Renal cortex interstitium (tissue), 11 donors: ENCODE measurements around the gene HRC. TPM values are rescaled to one million over a fixed set of nuclear protein-coding genes. Genes with fewer than 3 reads are reported as not detected.
"Not testable (repeated sequence)": the region's sequence is repeated elsewhere in the genome, so short reads cannot be mapped to it uniquely, and the experiment has no call there.

ENCODE experiments used
- DNase-seq, 11 donors: peaks; one replicate each; pipeline ENCODE4 v3.0.0-alpha.2; 2013; ENCODE audit warnings: low read depth in 9 of 11, low spot score in 4 of 11; ENCODE audit errors: extremely low read depth in 1 of 11
- polyA plus RNA-seq, 3 donors: library from polyadenylated mRNA; unstranded; fragments of 120-200 nt; gene quantifications; one replicate each; pipeline ENCODE4 v1.2.1, GENCODE V29; 2013; ENCODE audit not compliant: insufficient read length in 3 of 3

The HRC gene
- polyA plus RNA-seq, 3 donors = 29.2 to 38.1 (median 36.2) TPM

DNA sequence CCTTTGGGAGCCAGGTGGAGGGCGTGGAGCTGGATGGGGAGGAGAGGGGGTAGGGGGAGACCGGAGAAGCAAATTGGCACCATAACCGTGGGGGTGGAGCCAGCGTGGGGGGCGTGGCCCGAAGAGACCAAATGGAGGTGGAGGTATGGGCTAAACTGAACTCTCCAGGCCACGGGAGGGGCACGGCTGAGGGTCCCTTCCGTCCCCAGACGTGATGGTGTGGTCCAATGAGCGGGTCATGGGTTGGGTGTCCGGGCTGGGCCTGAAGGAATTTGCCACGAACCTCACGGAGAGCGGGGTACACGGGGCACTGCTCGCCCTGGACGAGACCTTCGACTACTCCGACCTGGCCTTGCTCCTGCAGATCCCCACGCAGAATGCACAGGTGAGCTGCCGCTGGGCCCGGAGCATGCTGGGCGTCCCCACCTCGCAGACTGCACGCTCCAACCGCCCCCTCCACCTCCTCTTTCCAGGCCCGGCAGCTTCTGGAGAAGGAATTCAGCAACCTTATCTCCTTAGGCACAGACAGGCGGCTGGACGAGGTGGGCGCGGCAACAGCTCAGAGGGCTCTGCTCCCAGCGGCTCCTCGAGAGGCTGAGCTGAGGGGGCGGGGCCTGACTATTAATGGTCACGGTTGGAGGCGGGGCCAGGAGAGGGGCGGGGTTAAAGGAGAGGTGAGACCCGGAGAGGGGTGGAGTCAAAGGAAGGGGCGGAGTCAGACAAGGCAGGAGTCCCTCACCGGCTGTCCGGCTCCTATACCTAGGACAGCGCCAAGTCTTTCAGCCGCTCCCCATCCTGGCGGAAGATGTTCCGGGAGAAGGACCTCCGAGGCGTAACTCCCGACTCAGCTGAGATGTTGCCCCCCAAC, 6.2 kb downstream of the HRC start:
- peak in 10 of 11 donors; percentile 92 to 98 (median 96) for DNase-seq

DNA sequence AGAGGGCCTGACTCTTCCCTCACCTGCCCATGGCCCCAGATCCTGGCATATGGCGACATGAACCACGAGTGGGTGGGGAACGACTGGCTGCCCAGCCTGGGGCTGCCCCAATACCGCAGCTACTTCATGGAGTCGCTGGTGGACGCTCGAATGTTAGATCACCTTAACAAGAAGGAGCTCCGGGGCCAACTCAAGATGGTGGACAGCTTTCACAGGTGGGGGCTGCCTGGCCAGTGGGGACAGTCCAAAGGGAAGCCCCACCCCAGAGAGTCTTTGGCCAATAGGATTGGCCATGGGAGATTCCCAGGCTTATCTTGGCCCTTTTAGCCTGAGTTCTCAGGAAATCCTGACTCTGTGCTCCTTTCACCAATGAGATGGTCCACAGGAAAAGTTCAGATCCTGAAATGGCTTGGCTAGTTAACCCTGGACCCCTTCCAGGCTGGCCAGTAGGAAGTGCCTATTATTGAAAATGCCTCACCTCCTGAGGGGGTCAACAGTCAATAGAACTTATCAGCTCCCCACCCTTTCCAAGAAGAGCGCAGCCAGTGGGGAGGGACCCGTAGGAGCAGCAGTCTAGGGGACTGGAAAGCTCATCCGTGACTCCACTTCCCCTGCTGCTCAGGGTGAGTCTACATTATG, 7.0 kb downstream of the HRC start:
- no peak for DNase-seq

DNA sequence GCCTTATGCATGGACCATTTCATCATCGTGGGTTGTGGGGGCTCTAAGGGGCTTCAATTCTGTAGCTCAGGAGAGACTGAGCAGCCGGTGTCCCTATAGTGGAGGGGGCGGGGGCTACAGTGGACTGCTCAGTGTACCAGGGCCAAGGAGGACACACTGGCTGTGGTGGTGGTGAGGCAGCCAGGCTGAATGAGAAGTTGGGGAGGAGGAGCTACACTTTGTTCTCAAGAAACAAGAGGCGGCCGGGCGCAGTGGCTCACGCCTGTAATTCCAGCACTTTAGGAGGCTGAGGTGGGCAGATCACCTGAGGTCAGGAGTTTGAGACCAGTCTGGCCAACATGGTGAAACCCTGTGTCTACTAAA, 8.8 kb downstream of the HRC start:
- DNase-seq = not testable (repeated sequence)

DNA sequence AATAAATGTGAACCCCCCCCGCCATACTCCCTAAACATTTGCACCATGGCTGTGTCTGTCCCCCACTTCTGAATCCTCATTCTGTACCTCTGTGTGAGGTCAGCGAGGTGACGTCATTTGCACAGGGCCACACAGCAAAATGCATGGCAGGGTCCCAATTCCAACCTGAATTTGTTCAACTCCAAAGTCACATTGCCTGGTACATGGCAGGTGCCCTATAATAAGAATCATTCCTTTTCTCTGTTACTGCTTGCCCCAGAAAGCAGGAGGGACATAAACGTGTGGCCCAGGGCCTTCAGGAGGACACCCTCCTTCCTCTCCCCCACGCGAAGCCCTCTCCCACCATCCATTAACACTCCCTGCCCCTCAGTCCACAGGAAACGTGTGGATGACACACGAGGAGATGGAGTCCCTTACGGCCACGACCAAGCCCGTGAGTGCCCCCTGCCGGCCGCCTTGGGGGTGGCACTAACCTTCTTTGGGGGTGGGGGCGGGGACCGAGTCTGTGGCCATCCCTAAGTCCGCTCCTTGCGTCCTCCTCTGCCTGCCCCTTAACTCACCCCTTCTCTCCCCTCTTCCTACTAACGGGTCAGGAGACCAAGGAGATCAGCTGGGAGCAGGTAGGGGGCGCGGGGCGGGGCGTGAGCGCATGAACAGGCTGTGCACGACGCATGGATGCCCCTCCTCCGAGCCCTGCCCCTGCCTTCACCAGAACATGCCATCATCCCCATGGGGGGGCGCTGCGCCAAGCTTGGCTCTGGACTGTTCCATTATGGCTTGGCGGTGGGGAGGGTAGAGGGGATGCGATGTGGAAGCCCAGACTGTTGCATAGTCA, 9.4 kb downstream of the HRC start:
- peak in 4 of 11 donors; percentile 64 to 79 (median 78) for DNase-seq

DNA sequence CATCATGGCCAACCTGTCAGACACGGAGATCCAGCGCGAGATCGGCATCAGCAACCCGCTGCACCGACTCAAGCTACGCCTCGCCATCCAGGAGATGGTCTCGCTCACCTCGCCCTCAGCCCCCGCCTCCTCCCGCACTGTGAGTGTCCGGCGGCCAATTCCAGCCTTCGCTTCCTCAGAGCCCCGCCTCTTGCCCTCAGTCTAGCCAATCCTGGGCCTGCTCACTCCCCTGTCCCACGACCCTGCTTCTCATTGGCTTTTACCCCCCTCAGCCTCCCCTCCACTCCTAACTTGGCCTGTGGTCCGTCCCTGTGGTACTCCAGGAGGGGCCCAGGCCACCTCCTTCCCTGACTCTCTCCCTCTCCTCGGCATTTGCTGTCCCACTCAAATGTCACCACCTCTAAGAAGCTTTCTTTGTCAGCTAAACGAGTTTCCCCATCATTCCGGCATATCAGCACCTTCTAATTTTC, 12.3 kb downstream of the HRC start:
- peak in 9 of 11 donors; percentile 79 to 95 (median 89) for DNase-seq

DNA sequence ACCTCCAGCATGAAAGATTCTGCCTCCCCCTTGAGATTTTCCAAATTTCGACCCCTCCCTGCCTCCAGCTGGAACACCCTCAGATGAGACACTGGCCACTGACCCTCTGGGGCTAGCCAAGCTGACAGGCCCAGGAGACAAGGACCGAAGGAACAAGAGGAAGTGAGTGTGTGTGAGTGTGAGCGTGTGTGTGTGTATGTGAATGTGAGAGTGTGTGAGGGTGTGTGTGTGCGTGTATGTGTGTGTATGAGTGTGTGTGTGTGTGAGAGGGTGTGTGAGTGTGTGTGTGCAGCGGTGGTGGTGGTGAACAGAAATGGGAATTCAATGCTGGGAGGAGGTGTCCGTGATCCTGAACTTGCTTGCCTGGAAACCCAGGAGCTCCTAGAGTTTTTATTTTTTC, 13.8 kb downstream of the HRC start:
- no peak for DNase-seq

DNA sequence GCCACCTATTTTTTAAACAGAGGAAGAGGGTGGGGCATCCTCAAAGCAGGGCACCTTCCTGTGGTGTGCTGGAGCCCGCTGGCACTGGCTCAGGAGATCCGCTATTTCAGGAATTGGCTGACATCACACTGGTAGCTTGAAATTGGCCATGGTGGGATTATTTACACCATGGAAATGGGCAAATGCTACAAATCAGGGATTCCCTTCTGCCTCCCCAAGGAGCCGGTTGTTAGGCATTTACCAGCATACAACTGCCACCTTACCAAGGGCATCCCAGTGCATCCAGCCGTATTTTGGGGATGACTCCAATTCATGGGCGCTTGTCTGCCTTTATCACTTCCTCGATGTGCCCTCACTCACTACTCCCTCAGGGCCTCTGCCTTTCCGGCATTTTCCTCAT, 14.2 kb downstream of the HRC start:
- DNase-seq = no peak

DNA sequence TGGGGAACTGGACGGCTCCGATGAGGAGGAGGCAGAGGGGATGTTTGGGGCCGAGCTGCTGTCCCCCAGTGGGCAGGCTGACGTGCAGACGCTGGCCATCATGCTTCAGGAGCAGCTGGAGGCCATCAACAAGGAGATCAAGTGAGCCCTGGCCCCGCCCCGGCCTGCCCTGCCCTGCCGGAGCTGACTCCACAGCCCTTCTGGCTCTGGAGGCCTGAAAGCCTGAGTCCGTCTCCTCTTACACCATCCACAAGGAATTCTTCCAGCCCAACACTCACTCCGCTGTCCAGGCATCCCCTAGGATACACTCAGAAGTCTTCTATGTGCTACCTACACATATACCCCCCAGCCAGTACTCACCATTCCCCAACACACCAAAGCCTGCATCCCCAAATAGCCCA, 18.4 kb downstream of the HRC start:
- no peak for DNase-seq

DNA sequence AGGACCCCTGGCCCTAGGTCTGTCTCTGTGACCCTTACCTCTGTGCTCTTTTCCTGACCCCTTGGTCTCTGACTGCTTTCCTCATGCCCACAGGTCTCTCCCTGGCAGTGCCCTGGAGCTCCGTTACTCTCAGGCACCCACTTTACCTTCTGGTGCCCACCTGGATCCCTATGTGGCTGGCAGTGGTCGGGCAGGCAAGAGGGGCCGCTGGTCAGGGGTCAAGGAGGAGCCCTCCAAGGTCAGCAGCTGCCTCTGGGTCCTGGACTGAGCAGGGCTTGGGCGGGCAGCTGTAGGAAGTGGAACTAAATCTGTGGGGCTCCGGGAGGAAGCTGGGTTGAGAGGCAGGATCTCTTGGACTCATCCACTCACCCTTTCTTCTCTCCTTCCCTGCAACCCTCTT, 19.5 kb downstream of the HRC start:
- DNase-seq = no peak

DNA sequence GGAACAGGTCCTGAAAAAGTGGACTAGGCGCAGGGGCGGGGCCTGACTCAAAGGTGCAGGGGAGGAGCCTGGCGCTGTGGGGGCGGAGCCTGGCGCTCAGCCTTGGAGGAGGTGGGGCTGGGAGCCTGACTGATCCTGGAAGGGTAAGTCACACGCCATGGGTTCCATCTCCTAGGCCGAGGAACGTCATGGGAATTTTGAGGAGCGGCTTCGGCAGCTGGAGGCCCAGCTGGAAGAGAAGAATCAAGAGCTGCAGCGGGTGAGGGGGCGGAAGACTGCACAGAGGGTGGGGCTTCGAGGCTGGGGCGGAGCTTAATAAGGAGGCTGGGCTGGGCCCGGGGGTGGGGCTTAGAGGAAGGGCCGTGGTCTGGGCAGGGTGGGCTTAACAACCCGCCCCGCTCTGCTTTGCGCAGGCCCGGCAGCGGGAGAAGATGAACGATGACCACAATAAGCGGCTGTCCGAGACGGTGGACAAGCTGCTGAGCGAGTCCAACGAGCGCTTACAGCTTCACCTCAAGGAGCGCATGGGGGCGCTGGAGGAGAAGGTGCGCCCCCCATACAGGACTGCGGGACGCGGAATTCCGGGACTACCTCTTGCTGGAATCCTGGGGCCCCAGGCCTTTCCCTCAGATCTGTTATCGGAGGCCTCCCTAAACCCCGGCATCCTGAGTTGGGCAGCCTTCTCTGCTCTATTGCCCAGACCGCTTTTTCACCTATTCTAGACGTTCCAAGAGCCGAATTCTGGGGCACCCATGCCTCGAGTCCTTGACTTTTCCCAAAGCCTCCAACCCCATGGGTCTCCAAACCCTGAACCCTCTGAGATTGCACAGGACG, 21.4 kb downstream of the HRC start:
- peak in 4 of 11 donors; percentile 66 to 74 (median 72) for DNase-seq

DNA sequence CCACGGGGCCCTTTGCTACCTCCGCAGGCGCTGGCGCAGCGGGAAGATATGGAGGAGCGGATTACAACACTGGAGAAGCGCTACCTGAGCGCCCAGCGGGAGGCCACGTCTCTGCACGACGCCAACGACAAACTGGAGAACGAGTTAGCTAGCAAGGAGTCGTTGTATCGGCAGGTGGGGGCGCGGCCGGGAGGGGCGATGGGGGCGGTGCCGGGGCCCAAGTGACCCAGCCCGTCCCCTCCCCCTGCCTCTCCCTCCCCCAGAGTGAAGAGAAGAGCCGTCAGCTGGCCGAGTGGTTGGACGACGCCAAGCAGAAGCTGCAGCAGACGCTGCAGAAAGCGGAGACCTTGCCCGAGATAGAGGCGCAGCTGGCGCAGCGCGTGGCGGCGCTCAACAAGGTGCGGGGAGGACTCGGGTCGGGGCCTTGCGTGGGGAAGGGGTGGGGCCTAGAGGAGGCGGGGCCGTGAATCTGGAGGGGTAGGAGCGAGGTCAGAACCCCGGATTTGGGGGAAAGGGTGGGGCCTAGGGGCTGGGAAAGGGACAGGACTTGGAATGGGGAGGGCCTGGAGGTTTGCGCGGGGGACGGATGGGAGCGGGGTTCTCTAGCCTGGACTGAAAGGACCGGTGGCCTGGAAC, 22.1 kb downstream of the HRC start:
- no peak for DNase-seq

DNA sequence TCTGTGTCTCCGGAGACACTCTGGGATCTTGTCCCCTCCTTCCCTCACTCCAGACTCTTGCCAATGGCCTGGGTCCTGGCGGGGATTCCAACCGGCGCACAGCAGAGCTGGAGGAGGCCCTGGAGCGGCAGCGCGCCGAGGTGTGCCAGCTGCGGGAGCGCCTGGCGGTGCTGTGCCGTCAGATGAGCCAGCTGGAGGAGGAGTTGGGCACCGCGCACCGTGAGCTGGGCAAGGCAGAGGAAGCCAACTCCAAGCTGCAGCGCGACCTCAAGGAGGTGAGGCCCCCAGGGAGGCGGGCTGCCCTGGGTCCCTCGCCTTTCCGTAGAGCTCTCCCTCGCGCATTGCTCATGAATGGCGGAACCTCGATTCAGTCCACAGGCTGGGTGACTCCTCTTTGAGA, 24.9 kb downstream of the HRC start:
- DNase-seq = no peak

DNA sequence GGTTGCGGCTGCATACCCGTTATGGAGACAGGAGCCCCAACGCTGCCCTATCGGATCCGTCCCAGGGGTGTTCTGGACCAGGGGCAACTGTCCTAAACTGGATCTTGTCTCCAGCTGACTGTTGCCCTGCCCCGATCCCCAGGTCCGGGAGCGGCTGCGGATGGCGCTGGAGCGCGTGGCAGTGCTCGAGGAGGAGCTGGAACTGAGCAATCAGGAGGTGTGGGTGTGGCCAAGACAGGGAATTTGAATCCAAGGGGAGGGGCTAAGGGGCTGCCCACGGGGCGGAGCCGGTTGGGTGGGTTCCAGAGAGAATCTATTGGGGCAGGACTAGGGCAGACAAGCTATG, 26.0 kb downstream of the HRC start:
- no peak for DNase-seq

DNA sequence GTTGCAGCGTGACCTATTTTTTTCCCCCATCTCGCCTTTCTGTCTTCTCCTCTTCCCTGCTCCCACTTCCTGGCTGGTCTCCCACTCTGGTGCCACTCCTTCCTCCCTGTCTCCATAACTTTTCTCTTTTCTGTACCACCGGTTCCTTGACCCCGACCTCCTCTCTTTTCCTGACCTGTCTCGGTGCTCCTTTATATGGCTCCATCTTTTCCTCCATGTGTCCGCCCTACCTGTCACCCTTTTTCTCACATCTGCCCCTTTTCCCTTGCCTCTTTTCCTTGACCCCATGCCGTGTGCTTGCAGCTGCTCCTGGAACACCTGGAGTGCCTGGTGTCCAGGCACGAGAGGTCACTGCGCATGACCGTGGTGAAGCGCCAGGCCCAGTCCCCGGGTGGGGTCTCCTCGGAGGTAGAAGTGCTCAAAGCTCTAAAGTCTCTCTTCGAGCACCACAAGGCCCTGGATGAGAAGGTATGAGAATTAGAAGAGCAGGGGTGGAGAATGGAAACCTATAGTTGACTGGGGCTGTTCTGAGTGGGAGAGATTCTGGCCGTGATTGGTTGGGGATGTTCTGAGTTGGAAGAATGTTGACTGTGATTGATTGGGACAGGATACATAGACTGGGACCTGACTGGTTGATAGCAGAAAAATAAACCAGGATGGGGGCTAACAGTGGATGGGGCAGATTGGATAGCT, 26.5 kb downstream of the HRC start:
- no peak for DNase-seq

DNA sequence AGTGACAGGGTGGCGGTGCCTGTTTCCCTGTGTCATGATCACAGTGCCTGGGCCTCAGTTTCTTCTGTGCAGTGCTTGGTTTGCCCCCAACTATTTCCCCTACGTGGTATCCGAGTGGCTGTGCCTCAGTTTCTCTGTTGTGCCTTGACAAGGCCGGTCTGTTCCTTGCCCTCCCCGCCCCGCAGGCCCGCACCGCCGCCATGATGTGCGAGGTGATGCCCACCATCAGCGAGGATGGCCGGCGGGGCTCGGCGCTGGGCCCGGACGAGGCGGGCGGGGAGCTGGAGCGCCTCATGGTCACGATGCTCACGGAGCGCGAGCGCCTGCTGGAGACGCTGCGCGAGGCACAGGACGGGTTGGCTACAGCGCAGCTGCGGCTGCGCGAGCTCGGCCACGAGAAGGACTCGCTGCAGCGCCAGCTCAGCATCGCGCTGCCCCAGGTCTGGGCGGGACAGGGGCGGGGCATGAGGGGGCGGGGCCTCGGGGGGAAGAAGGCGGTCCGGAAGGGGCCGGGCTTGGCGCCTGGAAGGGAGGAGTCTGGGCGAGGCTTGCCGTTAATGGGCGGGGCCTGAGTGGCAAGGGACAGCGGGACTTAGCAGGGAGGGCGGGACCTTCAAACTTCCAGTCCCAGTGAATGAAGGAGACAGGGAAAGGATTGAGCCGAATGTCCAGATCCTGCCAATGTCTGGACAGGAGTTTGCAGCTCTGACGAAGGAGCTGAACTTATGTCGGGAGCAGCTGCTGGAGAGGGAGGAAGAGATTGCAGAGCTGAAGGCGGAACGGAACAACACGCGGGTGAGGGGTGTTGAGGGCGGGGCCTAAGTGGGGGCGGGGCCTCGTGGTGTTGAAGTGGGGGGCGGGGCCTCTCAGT, 27.3 kb downstream of the HRC start:
- peak; percentile 88 to 95 (median 93) for DNase-seq

DNA sequence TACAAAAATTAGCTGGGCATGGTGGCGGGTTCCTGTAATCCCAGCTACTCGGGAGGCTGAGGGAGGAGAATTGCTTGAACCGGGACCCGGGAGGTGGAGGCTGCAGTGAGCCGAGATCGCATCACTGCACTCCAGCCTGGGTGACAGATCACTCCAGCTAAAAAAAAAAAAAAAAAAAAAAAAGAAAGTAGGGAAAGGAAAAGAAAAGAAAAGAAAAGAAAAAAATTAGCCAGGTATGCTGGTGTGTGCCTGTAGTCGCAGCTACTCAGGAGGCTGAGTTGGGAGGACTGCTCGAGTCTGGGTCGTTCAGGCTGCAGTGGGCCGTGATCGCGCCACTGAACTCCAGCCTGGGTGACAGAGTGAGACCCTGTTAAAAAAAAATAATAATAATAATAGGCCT, 28.0 kb downstream of the HRC start:
- not testable (repeated sequence) for DNase-seq

DNA sequence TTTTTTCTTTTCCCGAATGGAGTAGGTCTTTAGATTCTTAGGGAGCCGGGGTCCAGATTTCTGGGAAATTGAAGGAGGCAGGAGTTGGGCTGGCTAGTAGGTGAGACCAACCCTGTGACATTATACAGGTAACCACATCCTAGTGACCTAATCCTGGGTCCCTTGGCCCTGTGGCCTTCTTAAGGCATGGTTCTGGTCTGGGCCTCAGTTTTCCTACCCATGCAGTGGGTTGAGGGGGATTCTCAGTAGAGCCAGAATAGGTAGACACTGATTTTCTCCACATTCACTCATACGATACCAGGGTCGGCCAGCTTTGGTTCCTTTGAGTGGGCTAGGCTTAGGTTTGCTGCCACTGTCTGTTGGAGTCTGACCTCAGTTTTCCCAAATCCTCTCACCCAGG, 28.6 kb downstream of the HRC start:
- DNase-seq = no peak
